Stimulated activated CD8-positive, alpha-beta memory T cell treated with anti-CD3 and anti-CD28 coated beads, Interleukin-7, amount 100 ng/mL, for 24 hours (primary cell): ENCODE measurements around the gene OR2T34.
"Not testable (repeated sequence)": the region's sequence is repeated elsewhere in the genome, so short reads cannot be mapped to it uniquely, and the experiment has no call there.

Source experiments
- DNase-seq: peaks from one replicate; pipeline ENCODE4 v3.0.0-alpha.2; 2020; ENCODE audit warnings: low read depth

The OR2T34 gene, protein sequence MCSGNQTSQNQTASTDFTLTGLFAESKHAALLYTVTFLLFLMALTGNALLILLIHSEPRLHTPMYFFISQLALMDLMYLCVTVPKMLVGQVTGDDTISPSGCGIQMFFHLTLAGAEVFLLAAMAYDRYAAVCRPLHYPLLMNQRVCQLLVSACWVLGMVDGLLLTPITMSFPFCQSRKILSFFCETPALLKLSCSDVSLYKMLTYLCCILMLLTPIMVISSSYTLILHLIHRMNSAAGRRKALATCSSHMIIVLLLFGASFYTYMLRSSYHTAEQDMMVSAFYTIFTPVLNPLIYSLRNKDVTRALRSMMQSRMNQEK

DNA sequence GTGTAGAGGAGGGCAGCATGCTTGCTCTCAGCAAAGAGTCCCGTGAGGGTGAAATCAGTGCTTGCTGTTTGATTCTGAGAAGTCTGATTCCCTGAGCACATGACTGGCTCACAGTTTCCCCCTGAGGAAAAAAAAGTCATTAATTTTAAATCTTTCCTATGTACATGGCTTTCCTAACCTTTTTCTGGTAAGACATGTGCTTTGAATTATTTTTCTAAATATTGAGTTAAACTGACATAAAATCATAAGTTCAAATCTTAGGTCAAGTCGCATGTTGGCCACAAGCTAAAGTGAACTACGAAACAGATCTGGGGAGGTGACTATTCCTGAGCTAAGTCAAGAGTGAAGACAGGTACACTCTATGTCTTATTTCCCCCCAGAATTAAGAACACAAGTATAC is at the start of gene OR2T34:
TSS of gene OR2T34 (minus strand) at position 101 of the 400 bp plus-strand sequence. CDS start at position 101, 0 bp downstream.
- DNase-seq: not testable (repeated sequence)

DNA sequence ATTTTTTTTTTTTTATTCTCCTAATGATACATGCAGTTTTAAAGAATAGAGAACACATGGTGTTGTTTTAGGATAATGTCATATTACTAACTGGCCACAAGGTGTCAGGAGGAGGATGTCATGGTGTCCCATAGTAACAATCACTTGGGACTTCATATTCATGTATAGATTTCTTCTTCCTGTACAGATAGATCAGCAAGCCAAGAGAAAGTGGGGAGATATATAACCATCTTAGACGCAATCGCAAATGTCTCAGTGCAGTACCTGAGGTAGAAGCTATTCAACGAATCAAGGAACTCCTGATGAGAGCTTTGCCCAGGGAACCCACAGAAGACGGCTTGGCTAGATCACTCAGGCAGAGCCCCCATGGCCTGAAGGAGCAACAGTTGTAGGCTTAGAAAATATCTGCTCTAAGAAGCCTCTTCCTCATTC is 48.0 kb upstream of the OR2T34 start:
- no peak for DNase-seq

DNA sequence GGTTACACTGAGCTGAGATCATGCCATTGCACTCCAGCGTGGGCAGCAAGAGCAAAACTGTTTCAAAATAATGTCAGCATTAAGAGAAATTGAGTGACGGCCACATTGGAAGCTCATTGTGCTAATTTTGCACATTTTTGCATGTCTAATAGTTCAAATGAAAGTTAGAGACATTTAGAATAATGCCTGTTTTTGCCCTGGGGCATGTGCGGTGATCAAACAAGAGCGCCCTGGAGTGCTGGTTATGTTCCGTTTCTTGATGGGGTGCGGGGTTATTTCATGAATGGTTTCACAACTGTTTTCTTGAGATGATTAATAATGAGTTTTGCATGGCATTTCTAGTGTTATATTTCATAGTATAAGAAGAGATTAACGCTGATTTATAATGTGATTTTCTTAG is 47.2 kb upstream of the OR2T34 start:
- DNase-seq: no peak

DNA sequence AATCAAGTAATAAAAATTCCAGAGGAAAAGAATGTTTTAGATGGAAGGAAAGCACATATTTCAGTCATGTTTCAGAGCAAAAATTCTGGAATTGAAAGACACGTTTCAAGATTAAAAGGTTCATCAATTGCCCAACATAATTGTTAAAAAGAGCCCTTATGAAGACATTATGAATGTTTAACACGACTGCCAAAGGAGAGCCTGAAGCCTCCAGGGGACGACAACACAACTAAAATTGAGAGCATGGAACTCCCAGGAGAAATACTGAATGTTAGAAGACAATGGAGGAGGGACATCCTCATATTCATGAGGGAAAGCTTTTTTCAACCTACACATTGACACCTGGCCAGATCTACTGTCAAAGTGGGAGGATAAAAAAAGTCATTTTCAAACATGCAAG is 44.3 kb upstream of the OR2T34 start:
- DNase-seq: peak; percentile 17

DNA sequence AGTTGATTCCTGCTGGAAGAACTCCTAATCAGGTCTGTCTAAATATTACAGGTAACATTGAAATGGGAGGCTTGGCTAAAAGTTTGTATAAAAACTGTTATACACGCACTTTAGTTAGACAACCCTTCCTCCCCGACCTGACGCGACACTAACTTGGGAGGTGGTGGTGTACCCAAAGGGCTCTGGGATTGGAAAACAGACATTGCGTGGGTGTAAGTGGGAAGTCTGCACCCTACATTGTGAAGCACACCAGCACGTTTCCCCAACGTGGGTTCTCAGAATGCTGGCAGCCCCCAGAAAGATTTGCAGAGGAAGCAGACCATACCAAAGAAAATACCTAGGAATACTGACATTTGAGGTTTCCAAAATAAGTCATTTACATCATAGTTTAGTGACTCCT is 43.6 kb upstream of the OR2T34 start:
- DNase-seq: no peak

DNA sequence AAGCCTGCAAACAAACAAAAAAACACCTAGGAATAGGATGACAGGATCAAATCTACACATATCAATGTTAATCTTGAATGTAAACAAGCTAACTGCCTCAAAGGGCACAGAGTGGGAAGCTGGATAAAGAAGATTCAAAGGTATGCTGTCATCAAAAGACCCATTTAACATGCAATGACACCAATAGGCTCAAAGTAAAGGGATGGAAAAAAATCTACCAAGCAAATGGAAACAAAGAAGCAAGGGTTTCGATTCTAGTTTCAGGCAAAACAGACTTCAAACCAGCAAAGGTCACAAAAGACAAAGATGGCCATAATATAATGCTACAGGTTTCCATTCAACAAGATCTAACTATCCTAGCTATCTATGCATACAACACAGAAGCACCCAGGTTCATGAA is 39.2 kb upstream of the OR2T34 start:
- DNase-seq: no peak

DNA sequence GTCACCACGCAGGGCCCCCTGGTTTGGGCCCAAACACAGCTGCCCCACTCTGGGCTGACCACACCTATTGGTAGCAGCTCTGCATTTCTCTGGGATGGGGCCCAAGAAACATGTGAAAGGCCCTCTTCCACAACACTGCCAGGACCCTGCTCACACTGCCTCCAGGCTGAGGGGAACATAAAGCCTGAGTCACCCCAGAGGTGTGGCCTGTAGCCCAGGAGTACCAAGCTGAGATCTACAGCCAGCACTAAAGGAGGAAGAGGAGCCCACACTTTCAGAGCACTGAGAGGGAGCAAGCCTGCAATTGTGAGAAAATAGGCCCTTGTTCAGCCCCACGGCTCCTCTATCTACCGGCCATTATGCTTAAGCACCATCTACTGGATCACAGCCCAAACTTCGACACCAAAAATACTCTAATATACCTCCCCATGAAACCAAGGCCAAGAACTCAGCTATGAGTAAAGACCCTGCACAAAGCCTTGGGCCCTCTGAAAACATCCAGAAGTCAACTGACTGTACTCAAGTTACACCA is 37.4 kb upstream of the OR2T34 start:
- no peak for DNase-seq

DNA sequence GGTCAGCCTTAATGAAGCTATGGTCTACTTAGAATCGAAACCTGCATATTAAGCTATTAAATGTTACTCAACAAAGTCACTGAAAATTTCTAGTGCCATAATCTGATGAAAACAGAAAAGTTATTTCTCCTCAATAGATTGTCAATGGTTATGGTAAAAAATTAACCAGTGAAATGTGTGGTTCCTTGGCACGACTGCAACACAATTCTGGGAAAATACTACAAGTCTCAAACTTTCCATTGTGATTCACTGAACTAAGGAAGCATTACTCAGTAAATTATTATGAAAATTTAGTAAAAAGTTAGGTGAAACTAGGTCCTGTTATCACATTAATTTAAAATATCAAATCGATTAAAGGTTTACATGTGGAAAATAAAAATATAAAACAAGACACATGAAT is 35.7 kb upstream of the OR2T34 start:
- no peak for DNase-seq

DNA sequence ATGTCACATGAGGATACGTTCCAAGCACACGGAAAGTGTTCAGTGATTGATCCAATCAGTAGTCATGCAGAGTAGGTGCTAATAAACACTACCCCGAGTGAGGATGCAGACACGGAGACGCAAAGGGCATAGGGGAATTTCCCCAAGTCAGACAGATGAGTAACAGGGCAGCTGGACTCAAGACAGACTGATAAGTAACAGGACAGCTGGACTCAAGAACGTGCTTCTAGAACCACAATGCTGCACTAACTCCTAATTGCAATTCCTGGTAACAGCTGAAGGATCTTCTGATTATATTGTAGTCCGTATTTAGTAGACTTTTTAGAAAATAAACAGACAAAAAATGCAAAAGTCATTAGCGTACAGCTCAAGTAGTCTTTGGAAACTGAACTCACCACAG is 24.8 kb upstream of the OR2T34 start:
- no peak for DNase-seq

DNA sequence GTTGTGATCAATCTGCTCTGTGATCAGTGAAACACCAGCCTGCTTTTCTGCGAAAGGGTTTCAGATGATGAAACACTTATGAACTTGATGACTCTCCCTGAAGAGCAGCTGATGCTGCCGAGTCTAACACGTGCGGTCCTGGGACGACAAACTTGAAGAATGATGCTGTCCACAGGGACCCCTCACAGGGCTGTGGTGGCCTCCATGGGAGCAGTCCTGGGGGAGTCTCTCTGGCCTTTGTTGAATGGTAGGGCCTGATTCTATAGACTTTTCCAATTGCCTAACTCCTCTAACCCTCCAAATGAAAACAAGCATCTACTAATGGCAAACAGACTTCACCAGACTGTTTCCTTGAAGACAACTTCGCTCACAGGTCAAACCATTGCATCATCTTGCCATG is 23.0 kb upstream of the OR2T34 start, which contains the start of gene OR2T10:
TSS of gene OR2T10 (minus strand) at position 112 of the 400 bp plus-strand sequence. CDS start 3,932 bp downstream, outside the sequence.
- no peak for DNase-seq

DNA sequence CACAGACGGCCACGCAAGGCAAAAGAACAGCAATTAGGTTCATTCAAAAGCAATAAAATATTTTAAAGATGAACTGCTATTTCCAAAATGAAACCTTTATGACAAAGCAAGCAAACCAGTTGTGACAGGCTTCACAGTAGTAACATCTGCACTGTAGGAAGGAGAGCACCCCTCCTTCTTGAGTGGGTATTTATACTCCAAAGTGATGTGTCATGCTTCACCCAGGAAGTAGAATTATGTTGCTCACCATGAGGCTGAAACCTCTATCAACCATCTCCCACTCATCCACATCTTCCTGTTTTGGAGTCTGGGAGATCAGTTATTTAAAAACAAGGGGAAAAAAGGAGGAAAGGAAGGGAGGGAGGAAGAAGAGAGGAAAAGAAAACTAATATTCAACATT is 22.1 kb upstream of the OR2T34 start:
- no peak for DNase-seq

DNA sequence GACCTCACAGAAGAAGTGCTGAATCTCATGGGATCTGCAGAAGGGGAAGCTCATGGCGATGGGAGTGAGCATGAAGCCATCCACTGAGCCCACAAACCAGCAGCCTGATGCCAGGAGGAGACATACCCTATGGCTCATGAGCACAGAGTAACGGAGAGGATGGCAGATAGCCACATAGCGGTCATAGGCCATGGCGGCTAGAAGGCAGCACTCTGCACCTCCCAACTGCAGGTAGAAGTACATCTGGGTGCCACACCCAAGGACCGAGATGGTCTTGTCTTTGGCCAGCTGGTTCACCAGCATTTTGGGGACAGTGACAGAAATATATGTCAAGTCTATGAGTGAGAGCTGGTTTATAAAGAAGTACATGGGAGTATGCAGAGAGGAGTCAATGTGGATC is 18.7 kb upstream of the OR2T34 start:
- DNase-seq: no peak

DNA sequence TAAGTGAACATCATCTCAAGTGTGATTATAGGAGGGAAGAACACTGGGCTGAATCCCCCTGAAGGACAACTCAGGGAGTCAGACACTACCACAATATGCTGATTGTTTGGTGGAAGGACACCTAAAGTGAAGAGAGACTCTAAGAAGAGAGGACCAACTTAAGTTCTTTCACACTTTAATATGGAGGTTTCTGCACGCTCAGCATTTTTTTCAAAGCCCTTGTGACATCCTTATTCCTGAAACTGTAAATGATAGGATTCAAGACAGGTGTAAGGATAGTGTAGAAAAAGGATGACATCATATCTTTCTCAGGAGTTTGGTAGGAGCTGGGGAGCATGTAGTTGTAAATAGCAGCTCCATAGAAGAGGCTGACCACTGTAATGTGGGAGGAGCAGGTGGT is 18.1 kb upstream of the OR2T34 start:
- no peak for DNase-seq

DNA sequence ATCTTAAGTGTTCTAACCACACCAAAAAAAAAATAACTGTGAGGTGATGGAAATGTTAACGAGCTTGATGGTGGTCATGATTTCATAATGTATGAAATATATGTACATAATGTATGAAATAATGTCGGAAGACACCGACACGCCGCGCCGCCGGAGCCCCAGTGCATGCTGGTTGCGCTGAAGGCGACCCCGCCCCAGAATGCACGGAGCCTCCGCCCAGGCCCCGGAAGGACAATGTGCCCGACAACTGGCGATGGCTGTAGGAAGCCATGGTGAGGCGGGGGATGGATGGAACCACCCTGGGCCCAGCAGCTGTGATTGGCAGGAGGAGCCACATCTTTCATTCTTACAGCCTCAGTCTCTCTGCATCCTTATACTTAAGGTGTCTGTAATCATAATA is 15.5 kb upstream of the OR2T34 start:
- DNase-seq: no peak

DNA sequence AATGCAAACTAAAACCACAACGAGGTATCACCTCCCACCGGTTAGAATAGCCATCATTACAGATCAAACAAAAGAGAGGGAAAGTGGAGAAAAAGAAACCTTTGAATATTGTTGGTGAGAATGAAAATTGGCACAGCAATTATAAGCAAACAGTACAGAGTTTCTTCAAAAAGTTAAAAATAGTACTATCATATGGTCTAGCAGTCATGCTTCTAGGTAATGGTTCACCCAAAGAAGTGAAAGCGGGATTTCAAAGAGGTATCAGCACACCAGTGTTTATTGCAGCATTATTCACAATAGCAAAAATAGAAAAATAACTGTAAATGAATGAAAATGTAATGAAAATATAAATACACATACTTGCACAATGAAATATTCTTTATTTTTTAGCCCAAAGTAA is 14.8 kb upstream of the OR2T34 start:
- DNase-seq: no peak

DNA sequence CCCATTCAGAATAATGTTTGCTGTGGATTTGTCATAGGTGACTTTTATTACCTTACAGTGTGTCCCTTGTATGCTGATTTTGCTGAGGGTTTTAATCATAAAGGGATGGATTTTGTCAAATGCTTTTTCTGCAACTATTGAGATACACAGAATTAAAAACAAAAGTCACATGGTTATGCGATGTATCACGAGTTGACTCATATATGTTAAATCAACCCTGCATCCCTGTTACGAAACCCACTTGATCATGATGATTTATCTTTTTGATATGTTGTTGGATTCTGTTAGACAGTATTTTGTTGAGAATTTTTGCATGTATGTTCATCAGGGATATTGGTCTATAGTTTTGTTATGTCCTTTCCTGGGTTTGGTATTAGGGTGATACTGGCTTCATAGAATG is 10.7 kb upstream of the OR2T34 start:
- DNase-seq: no peak

DNA sequence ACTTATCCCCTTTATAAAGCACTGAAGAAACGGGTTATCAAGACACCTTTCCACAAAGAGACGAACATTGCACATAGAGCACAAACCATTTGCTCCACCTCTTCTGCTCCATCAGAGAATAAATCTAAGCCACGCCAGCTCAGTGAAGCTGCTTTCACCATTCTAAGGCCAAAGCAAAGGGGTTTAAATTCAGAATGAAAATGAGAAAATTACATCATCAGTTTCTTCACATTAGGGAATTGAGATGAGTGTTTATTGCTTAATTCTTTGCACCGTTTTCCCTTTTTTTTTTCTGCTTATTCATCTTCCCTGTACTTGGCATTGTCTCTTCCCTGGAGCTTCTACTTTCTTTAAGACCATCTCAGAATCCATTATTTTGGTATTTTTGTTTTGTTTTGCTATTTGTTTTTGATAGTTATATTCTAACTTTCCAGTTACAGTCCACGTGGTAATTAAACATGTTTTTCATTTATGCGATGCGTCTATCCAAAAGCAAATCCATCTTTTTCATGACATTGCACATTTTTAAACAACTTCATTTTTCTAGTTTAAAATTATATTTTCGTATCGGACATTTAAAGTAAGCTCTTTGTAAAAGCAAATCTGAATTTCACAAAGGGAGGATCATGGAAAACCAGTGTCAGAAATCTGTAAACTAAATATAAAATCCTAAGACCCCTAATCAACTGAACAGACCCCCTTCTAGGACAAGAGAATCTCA is 1.9 kb upstream of the OR2T34 start:
- no peak for DNase-seq

DNA sequence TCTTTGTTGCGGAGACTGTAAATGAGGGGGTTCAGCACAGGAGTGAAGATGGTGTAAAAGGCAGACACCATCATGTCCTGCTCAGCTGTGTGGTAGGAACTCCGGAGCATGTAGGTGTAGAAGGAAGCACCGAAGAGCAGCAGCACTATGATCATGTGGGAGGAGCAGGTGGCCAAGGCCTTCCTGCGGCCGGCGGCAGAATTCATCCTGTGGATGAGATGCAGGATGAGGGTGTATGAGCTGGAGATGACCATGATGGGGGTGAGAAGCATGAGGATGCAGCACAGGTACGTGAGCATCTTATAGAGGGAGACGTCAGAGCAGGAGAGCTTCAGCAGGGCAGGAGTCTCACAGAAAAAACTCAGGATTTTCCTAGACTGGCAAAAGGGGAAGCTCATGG is 701 bp downstream of the OR2T34 start:
- not testable (repeated sequence) for DNase-seq

DNA sequence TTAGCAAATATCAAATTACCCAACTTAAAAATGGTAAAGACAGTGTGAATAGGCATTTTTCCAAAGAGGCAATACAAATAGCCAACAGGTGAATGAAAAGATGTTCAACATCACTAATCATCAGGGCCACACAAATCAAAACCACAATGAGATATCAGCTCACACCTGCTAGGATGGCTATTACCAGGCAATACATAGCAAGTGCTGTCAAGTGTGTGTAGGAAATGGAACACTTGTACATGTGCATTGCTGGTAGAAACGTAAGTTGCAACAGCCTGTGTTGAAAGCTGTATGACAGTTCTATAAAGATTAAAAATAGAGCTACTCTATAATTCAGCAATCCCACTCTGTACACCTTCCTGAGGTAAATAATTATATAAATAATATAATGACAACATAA is 2.5 kb downstream of the OR2T34 start:
- not testable (repeated sequence) for DNase-seq

DNA sequence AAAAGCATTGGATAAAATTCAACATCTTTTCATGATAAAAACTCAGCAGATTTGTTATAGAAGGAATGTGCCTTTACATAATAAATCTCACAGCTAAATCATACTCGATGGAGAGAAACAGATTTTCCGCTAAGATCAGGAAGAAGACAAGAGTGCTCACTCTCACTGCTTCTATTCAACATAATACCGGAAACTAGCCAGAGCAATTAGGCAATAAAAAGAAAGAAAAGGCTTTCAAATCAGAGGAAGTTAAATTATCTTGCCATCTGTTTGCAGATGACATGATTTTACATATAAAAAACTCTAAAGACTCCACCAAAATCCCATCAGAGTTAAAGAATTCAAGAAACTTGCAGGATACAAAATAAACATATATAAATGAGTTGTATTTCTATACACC is 3.7 kb downstream of the OR2T34 start:
- not testable (repeated sequence) for DNase-seq

DNA sequence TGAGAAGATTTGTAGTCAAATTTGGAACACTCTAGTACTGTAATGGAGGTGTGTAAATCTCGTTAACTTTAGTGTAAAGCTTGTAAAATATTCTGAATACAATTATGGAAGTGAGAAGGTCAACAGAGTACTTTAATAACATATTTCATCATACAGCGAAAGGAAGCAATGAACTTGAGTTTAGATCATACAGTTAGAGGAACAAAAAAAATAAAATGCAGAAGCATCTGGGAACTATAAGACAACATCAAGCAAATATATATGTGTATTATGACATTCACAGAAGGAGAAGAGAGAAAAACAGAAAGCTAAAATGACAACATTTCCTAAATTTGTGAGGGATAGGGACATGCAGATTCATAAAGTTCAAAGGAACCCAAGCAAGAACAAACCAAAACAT is 5.5 kb downstream of the OR2T34 start:
- not testable (repeated sequence) for DNase-seq

DNA sequence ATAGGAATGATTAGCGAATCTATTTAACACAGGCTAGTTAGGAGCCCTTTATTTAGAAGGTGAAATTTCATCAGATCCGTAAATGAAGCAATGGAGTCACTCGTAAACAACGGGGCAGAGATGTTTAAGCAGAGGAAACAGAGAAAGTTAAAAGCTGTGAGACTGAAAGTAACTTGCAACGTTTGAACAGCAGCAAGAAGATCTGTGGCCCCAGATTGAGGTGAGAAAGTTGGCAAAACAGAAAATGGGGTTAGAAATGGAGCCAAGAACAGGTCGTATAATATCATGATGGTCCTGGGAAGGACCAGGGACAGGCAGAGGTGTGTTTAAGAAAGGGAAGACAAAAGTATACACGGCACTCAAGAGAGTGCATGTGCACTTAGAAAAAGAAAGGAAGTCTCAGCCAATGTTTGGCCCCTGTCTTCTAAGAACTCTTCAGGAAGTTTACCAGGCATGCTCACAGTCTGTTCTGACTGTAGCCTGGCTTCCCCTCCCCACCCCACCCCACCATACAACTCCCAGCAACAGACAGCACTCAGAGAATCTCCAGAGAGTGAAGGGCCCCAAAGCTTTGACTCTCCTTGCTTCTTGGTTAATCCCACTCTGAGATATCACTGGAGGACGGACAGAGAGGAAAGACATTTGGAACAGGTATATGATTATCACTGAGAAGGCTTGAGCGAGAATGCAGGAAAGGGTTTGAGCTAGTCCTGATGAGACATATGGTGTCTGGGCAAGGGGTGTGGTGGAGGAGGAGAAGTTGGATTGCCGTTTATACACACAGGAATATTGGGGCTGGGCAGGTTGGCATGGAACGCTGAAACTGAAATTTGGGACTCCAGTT is 8.8 kb downstream of the OR2T34 start:
- not testable (repeated sequence) for DNase-seq
